T-cell (primary cell): ENCODE measurements around the gene DHDDS. TPM values are rescaled to one million over a fixed set of nuclear protein-coding genes. Genes with fewer than 3 reads are reported as not detected.

Experiments used
- ATAC-seq, 4 experiments: fragments of 200-7000 bp in 3 of 4; fragments of 150-1000 bp in 1 of 4; cut with Tn5 transposase; replicated peaks in 1 of 4; 1 replicate in 3 of 4; 2 replicates in 1 of 4; pipeline ENCODE4 v1.10.0; 2021; ENCODE audit warnings: moderate library complexity in 3 of 4, mild to moderate bottlenecking in 2 of 4, moderate number of reproducible peaks in 1 of 4
- CTCF ChIA-PET, 2 donors: fragments of 300-600 bp; sonication (Branson Sonifier 250); formaldehyde crosslinking; loops; one replicate each; lab custom pipeline; 2022; ENCODE audit warnings: antibody characterized with exemption in 2 of 2; lab: Charles Lee
- POLR2A ChIA-PET, 2 donors: fragments of 300-600 bp; sonication (Branson Sonifier 250); formaldehyde crosslinking; loops; one replicate each; lab custom pipeline; 2022; ENCODE audit warnings: antibody characterized with exemption in 2 of 2; lab: Charles Lee
- DNase-seq, 35 experiments: peaks; one replicate each; pipeline versions ENCODE4 v3.0.0 to v3.0.0-alpha.2; 2013 to 2023
- H3K27ac ChIP-seq: one replicate; pipeline ENCODE4 v1.5.1; 2013; ENCODE audit warnings: low read length
- H3K27me3 ChIP-seq, 2 experiments: replicated peaks in 1 of 2; 1 replicate in 1 of 2; 2 replicates in 1 of 2; pipeline versions ENCODE4 v1.6.1 to v1.7.0; 2013; ENCODE audit warnings: low read length in 1 of 2, mixed read lengths in 1 of 2; ENCODE audit not compliant: control insufficient read depth in 2 of 2, insufficient read depth in 2 of 2; ENCODE audit errors: extremely low read depth in 1 of 2
- H3K36me3 ChIP-seq, 2 donors: 1 replicate in 1 of 2; 2 replicates in 1 of 2; pipeline versions ENCODE4 v1.6.1 to v1.7.0; 2013; ENCODE audit warnings: low read length in 1 of 2; ENCODE audit not compliant: control insufficient read depth in 2 of 2, insufficient read depth in 1 of 2; ENCODE audit errors: extremely low read depth in 1 of 2
- H3K4me1 ChIP-seq, 2 experiments: 1 replicate in 1 of 2; 2 replicates in 1 of 2; pipeline versions ENCODE4 v1.6.1 to v1.7.0; 2013; ENCODE audit warnings: low read length in 2 of 2, mixed read lengths in 1 of 2; ENCODE audit not compliant: insufficient read depth in 2 of 2, control insufficient read depth in 1 of 2; ENCODE audit errors: extremely low read depth in 1 of 2
- H3K4me3 ChIP-seq, 2 donors: 1 replicate in 1 of 2; 2 replicates in 1 of 2; pipeline versions ENCODE4 v1.5.1 to v1.7.0; 2013; ENCODE audit warnings: mild to moderate bottlenecking in 2 of 2, low read length in 1 of 2, moderate library complexity in 1 of 2; ENCODE audit not compliant: control insufficient read depth in 1 of 2; ENCODE audit errors: extremely low read depth in 1 of 2
- H3K9me3 ChIP-seq: 2 replicates; pipeline ENCODE4 v1.7.0; 2013
- H3K27ac Mint-ChIP-seq, 2 donors: one replicate each; pipeline ENCODE4 v1.8.0; 2020 to 2021; ENCODE audit warnings: mild to moderate bottlenecking in 2 of 2, mixed read lengths in 2 of 2
- H3K27me3 Mint-ChIP-seq, 2 donors: one replicate each; pipeline ENCODE4 v1.8.0; 2021 to 2022; ENCODE audit warnings: mixed read lengths in 2 of 2
- H3K36me3 Mint-ChIP-seq: one replicate; pipeline ENCODE4 v1.8.0; 2021; ENCODE audit warnings: mixed read lengths
- H3K4me1 Mint-ChIP-seq, 3 donors: one replicate each; pipeline ENCODE4 v1.8.0; 2020 to 2022; ENCODE audit warnings: mixed read lengths in 3 of 3, mild to moderate bottlenecking in 1 of 3
- H3K4me3 Mint-ChIP-seq, 3 donors: one replicate each; pipeline ENCODE4 v1.8.0; 2020 to 2022; ENCODE audit warnings: mild to moderate bottlenecking in 3 of 3, mixed read lengths in 3 of 3, moderate library complexity in 3 of 3
- H3K9me3 Mint-ChIP-seq, 3 donors: one replicate each; pipeline ENCODE4 v1.8.0; 2020 to 2022; ENCODE audit warnings: mixed read lengths in 3 of 3
- WGBS: methylation state at CpG from one replicate; pipeline ENCODE4 v1.1.5; 2013; ENCODE audit warnings: missing lambda C conversion rate; ENCODE audit not compliant: insufficient coverage; 5-methylcytosine and 5-hydroxymethylcytosine counted together
- total RNA-seq, 35 experiments: library from RNA in 6 of 35; stranded (reverse) in 6 of 35; fragments of 120-200 nt in 1 of 35; gene quantifications; one replicate each; pipeline versions ENCODE4 v1.2.1 to v1.2.4 and lab custom pipeline; 2013 to 2026

DHDDS gene
- total RNA-seq, 5 donors from 2014 or later (not counting 1 experiment from before 2014, with no cell fraction given) = 34.9 to 48.2 (median 42.9) TPM

DNA sequence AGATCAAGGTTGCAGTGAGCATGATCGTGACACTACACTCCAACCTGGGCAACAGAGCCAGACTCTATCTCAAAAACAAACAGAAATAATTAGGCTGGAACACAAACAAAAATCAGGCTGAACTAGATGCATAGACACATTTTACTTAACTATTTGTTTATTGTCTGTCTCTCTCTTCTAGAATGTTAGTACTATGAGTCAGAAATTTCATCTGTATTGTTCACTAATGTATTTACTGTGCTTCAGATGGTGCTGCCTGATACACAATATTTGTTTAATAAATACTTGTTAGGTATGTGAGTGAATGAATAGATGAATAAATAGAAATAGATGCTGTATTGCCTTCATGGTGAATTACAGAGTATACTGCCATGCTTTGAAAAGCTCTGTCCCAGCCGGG, 27.5 kb upstream of the DHDDS start:
- no CpG with 5 or more reads among the region's 2 CpGs for WGBS
- H3K27me3 Mint-ChIP-seq = peaks cover 28 to 35% of the 10 kb centered on the region in 2 donors
- POLR2A ChIA-PET = no interaction called here

DNA sequence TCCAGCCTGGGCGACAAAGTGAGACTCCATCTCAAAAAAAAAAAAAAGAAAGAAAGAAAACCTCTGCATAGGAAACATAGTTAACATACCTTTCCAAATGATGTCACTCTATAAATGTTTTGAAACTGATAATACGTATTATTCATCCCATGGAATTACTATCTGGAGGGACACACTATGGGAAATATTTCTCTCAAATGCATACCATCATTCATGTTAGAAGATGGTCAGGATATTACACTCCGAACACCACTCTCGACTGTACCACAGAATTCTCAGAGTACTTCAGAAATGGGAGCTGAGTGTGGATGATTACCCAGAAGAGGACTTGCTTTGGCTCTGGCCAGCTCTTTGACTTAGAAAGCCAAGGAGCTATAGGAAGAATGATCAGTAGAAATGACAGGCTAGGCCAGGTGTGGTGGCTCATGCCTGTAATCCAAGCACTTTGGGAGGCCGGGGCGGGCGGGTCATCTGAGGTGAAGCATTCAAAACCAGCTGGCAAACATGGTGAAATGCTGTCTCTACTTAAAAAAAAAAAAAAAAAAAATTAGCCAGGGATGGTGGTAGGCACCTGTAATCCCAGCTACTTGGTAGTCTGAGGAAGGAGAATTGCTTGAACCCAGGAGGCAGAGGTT, 26.7 kb upstream of the DHDDS start:
- CTCF ChIA-PET = interaction anchor here (0.6 to 0.9 kb wide), 5 partner anchors 11 to 468 kb away, joined by 3 to 9 read pairs (median 3); no protein-coding TSS in a partner anchor
- Histone ChIP-seq H3K36me3 (no peaks in the 10 kb centered on the region), H3K9me3 (no peaks in the 10 kb centered on the region), H3K4me3 (no peak overlapping the region), H3K27me3 (peaks cover 0 to 52% of the 10 kb centered on the region in 2 experiments), H3K4me1 (peaks cover 12 to 21% of the 10 kb centered on the region in 2 experiments), H3K27ac (no peak overlapping the region)
- no peaks in the 10 kb centered on the region for H3K36me3 Mint-ChIP-seq
- POLR2A ChIA-PET = no interaction called here
- no CpG with 5 or more reads among the region's 7 CpGs for WGBS
- peaks cover 16 to 17% (median 16%) of the 10 kb centered on the region in 3 donors for H3K4me1 Mint-ChIP-seq
- H3K9me3 Mint-ChIP-seq = no peaks in the 10 kb centered on the region
- H3K27me3 Mint-ChIP-seq = peaks cover 27 to 41% of the 10 kb centered on the region in 2 donors
- ATAC-seq (no peak), DNase-seq (no peak)
- peak overlapping the region in 1 of 2 donors; percentile 43 for H3K27ac Mint-ChIP-seq
- no peak overlapping the region for H3K4me3 Mint-ChIP-seq

More for the DNA sequence above, 27.5 kb upstream of the DHDDS start:
- Mint-ChIP-seq H3K4me3 (no peak overlapping the region), H3K9me3 (no peaks in the 10 kb centered on the region), H3K36me3 (no peaks in the 10 kb centered on the region), H3K4me1 (peaks cover 13% of the 10 kb centered on the region in 3 donors), H3K27ac (no peak overlapping the region)
- H3K27ac ChIP-seq = no peak overlapping the region
- H3K27me3 ChIP-seq = peaks cover 0 to 45% of the 10 kb centered on the region in 2 experiments
- DNase-seq (no peak), ATAC-seq (no peak)
- H3K36me3 ChIP-seq = no peaks in the 10 kb centered on the region
- no peak overlapping the region for H3K4me3 ChIP-seq
- no peaks in the 10 kb centered on the region for H3K9me3 ChIP-seq
- CTCF ChIA-PET = no interaction called here
- H3K4me1 ChIP-seq = peaks cover 10 to 15% of the 10 kb centered on the region in 2 experiments

DNA sequence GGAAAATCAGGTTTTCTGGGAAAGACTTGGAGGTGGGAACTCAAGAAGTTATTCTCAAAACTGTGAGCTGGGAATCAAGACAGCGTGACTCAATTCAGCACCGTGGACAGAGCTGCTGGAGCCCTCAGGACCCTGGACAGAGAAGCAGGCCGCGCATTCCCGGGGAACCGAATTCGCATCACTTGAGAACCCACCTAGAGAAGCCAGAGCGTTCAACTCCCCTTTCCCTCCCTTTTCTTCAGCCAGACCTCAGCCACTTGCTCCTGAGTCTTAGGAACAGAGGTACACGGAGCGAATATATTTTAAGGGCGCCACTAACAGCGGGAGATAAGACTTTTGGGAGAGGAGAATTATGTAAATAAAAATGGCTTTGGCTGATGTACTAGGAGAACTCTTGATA, 23.5 kb upstream of the DHDDS start:
- no peak overlapping the region for H3K27ac Mint-ChIP-seq

GRCh38 chr1:26409191-26409807, 22.8 kb upstream of the DHDDS start:
- Mint-ChIP-seq H3K4me1 (peaks cover 26 to 37% (median 27%) of the 10 kb centered on the region in 3 donors), H3K36me3 (no peaks in the 10 kb centered on the region), H3K27ac (peak overlapping the region in 1 of 2 donors; percentile 27), H3K9me3 (no peaks in the 10 kb centered on the region), H3K4me3 (peak overlapping the region; percentile 18 to 72 (median 54)), H3K27me3 (peaks cover 34 to 60% of the 10 kb centered on the region in 2 donors)
- CTCF ChIA-PET = interaction anchor here in 1 of 2 donors (0.6 kb wide), 1 partner anchor 47 kb away, joined by 8 read pairs; no protein-coding TSS in a partner anchor
- Histone ChIP-seq H3K36me3 (no peaks in the 10 kb centered on the region), H3K9me3 (no peaks in the 10 kb centered on the region), H3K27ac (no peak overlapping the region), H3K4me3 (peak overlapping the region; percentile 15 to 54), H3K4me1 (peaks cover 15 to 35% of the 10 kb centered on the region in 2 experiments), H3K27me3 (peaks cover 4 to 70% of the 10 kb centered on the region in 2 experiments)
- DNase-seq = peak in 8 of 35 experiments; percentile 7 to 34 (median 24)
- peak in 2 of 4 experiments; percentile 59 to 60 for ATAC-seq
- POLR2A ChIA-PET = interaction anchor here in 1 of 2 donors (0.6 kb wide), 1 partner anchor 8 kb away, joined by 3 read pairs; no protein-coding TSS in a partner anchor
- WGBS = 16% methylated on average over 4 of the region's 16 CpGs

More for the DNA sequence above, 23.5 kb upstream of the DHDDS start:
- Histone ChIP-seq H3K9me3 (no peaks in the 10 kb centered on the region), H3K27me3 (peaks cover 4 to 69% of the 10 kb centered on the region in 2 experiments), H3K27ac (no peak overlapping the region), H3K4me3 (peak overlapping the region in 1 of 2 donors; percentile 54), H3K36me3 (no peaks in the 10 kb centered on the region), H3K4me1 (peaks cover 15 to 35% of the 10 kb centered on the region in 2 experiments)
- peak; percentile 80 to 89 (median 85) for ATAC-seq
- peaks cover 41 to 57% of the 10 kb centered on the region in 2 donors for H3K27me3 Mint-ChIP-seq
- 0% methylated on average over 4 of the region's 12 CpGs for WGBS
- peaks cover 26 to 37% (median 27%) of the 10 kb centered on the region in 3 donors for H3K4me1 Mint-ChIP-seq
- no peaks in the 10 kb centered on the region for H3K36me3 Mint-ChIP-seq
- peak; percentile 38 to 89 (median 71) for DNase-seq
- ChIA-PET CTCF (no interaction called here), POLR2A (no interaction called here)
- H3K4me3 Mint-ChIP-seq = peak overlapping the region in 2 of 3 donors; percentile 41 to 72
- no peaks in the 10 kb centered on the region for H3K9me3 Mint-ChIP-seq

- peak within 1 kb of the TSS in 1 of 2 donors; percentile 10 for H3K4me3 ChIP-seq
- WGBS = 7% methylated on average over 68 of the region's 70 CpGs
- Mint-ChIP-seq H3K27ac (peak within 1 kb of the TSS in 1 of 2 donors; percentile 27), H3K9me3 (no peaks in the 10 kb centered on the region), H3K36me3 (no peaks in the 10 kb centered on the region), H3K4me3 (peak within 1 kb of the TSS in 1 of 3 donors; percentile 72), H3K27me3 (peaks cover 34 to 65% of the 10 kb centered on the region in 2 donors), H3K4me1 (peaks cover 26 to 37% (median 27%) of the 10 kb centered on the region in 3 donors)
- H3K27me3 ChIP-seq = peaks cover 8 to 62% of the 10 kb centered on the region in 2 experiments
- POLR2A ChIA-PET = interaction anchor here in 1 of 2 donors (0.6 kb wide), 1 partner anchor 28 kb away, joined by 9 read pairs; no protein-coding TSS in a partner anchor
- ATAC-seq (peak in 1 of 4 experiments; percentile 31), DNase-seq (no peak)
- H3K9me3 ChIP-seq = no peaks in the 10 kb centered on the region
- CTCF ChIA-PET = no interaction called here
- no peaks in the 10 kb centered on the region for H3K36me3 ChIP-seq
- no peak within 1 kb of the TSS for H3K27ac ChIP-seq
- peaks cover 15 to 35% of the 10 kb centered on the region in 2 experiments for H3K4me1 ChIP-seq
These were observed 21.2 kb upstream of the DHDDS start, which contains the start of gene LIN28A for GRCh38 chr1:26410706-26411623. Gene LIN28A (plus strand): TSS chr1:26410817. CDS start chr1:26410892, 75 bp downstream.
